IMR-90 (cell line): ENCODE data around the gene FCN1. TPM values are rescaled to one million over a fixed set of nuclear protein-coding genes. Genes with fewer than 3 reads are reported as not detected.

ENCODE experiments used
- ATAC-seq: fragments of 200-7000 bp; cut with Tn5 transposase; 2 replicates; pipeline ENCODE4 v1.9.1; 2020; ENCODE audit warnings: low read depth, mild to moderate bottlenecking, moderate library complexity
- BruUV-seq: library from RNA; stranded (reverse); fragments of 400-500 nt; replicated peaks from 2 replicates; lab custom pipeline; 2021; lab: Mats Ljungman, UMichigan
- CTCF ChIA-PET: fragments of 300-600 bp; formaldehyde crosslinking; extraction: SDS; loops from one replicate; lab custom pipeline; 2021; ENCODE audit warnings: antibody characterized with exemption; lab: Yijun Ruan, JAX
- POLR2A ChIA-PET: fragments of 300-600 bp; sonication (Branson Sonifier 250); formaldehyde crosslinking; loops from one replicate; lab custom pipeline; 2022; ENCODE audit warnings: antibody characterized with exemption; ENCODE audit not compliant: unreplicated experiment; lab: Charles Lee
- DNase-seq: peaks from one replicate; pipeline ENCODE4 v3.0.0; 2013
- H2AFZ ChIP-seq: replicated peaks from 2 replicates; pipeline ENCODE3; 2013; ENCODE audit warnings: low read length, mild to moderate bottlenecking; ENCODE audit not compliant: poor library complexity
- H2AK5ac ChIP-seq: 2 replicates; pipeline ENCODE4 v1.6.1; 2013; ENCODE audit warnings: low read depth, low read length, inconsistent platforms
- H2AK9ac ChIP-seq: replicated peaks from 2 replicates; pipeline ENCODE3; 2013; ENCODE audit warnings: mild to moderate bottlenecking, low read depth, low read length, moderate library complexity; ENCODE audit not compliant: poor library complexity
- H2BK120ac ChIP-seq: 2 replicates; pipeline ENCODE4 v1.6.1; 2013; ENCODE audit warnings: low read depth, low read length, inconsistent platforms
- H2BK15ac ChIP-seq: 3 replicates; pipeline ENCODE4 v1.6.1; 2013; ENCODE audit warnings: low read depth, low read length, inconsistent platforms
- H2BK20ac ChIP-seq: 2 replicates; pipeline ENCODE4 v1.6.1; 2013; ENCODE audit warnings: low read depth, mild to moderate bottlenecking, inconsistent platforms, low read length, moderate library complexity
- H2BK5ac ChIP-seq: 2 replicates; pipeline ENCODE4 v1.6.1; 2013; ENCODE audit warnings: mild to moderate bottlenecking, low read depth, low read length, inconsistent platforms; ENCODE audit not compliant: poor library complexity, severe bottlenecking
- H3K14ac ChIP-seq: replicated peaks from 2 replicates; pipeline ENCODE4 v1.6.1; 2013; ENCODE audit warnings: low read depth, low read length, inconsistent platforms
- H3K18ac ChIP-seq: 2 replicates; pipeline ENCODE4 v1.6.1; 2013; ENCODE audit warnings: low read depth, low read length, control low read depth
- H3K23ac ChIP-seq: 2 replicates; pipeline ENCODE4 v1.6.1; 2013; ENCODE audit warnings: low read depth, low read length, inconsistent platforms
- H3K27ac ChIP-seq: 2 replicates; pipeline ENCODE4 v1.5.1; 2013; ENCODE audit warnings: mild to moderate bottlenecking, control low read depth, low read length; ENCODE audit not compliant: insufficient read depth
- H3K27me3 ChIP-seq: 2 replicates; pipeline ENCODE4 v1.6.1; 2013; ENCODE audit warnings: low read length; ENCODE audit not compliant: control insufficient read depth, insufficient read depth
- H3K36me3 ChIP-seq: 2 replicates; pipeline ENCODE4 v1.6.1; 2013; ENCODE audit warnings: low read length, mixed read lengths; ENCODE audit not compliant: control insufficient read depth, insufficient read depth
- H3K4ac ChIP-seq: 2 replicates; pipeline ENCODE4 v1.6.1; 2013; ENCODE audit warnings: low read depth, low read length, inconsistent platforms
- H3K4me1 ChIP-seq: 2 replicates; pipeline ENCODE4 v1.6.1; 2013; ENCODE audit warnings: low read length, mixed read lengths; ENCODE audit not compliant: control insufficient read depth, insufficient read depth
- H3K4me2 ChIP-seq: 2 replicates; pipeline ENCODE4 v1.6.1; 2013; ENCODE audit warnings: low read depth, mild to moderate bottlenecking, control low read depth, low read length, moderate library complexity
- H3K4me3 ChIP-seq: 2 replicates; pipeline ENCODE4 v1.5.1; 2013; ENCODE audit warnings: low read depth, mild to moderate bottlenecking, control low read depth, low read length, moderate library complexity; ENCODE audit not compliant: insufficient read depth
- H3K56ac ChIP-seq: 2 replicates; pipeline ENCODE4 v1.6.1; 2013; ENCODE audit warnings: low read length, inconsistent platforms; ENCODE audit not compliant: insufficient read depth; ENCODE audit errors: extremely low read depth
- H3K79me1 ChIP-seq, 2 experiments: 2 replicates each; pipeline ENCODE4 v1.6.1; 2013; ENCODE audit warnings: low read length in 2 of 2, inconsistent platforms in 1 of 2, low read depth in 1 of 2
- H3K9ac ChIP-seq: 2 replicates; pipeline ENCODE4 v1.6.1; 2013; ENCODE audit warnings: low read depth, low read length, control low read depth
- H3K9me1 ChIP-seq: 2 replicates; pipeline ENCODE4 v1.6.1; 2013; ENCODE audit warnings: low read length, inconsistent platforms; ENCODE audit not compliant: insufficient read depth
- H3K9me3 ChIP-seq: 2 replicates; pipeline ENCODE4 v1.6.1; 2013; ENCODE audit warnings: low read length; ENCODE audit not compliant: control insufficient read depth, insufficient read depth
- H4K20me1 ChIP-seq: 2 replicates; pipeline ENCODE4 v1.6.1; 2013; ENCODE audit warnings: low read length, inconsistent platforms; ENCODE audit not compliant: insufficient read depth
- H4K5ac ChIP-seq: 2 replicates; pipeline ENCODE4 v1.6.1; 2013; ENCODE audit warnings: mild to moderate bottlenecking, low read depth, low read length, control low read depth
- H4K8ac ChIP-seq, 2 experiments: 2 replicates each; pipeline ENCODE4 v1.6.1; 2013; ENCODE audit warnings: low read depth in 2 of 2, low read length in 2 of 2, control low read depth in 1 of 2, inconsistent platforms in 1 of 2
- H4K91ac ChIP-seq: 2 replicates; pipeline ENCODE4 v1.6.1; 2013; ENCODE audit warnings: low read depth, low read length, inconsistent platforms; ENCODE audit not compliant: insufficient read depth
- BHLHE40 ChIP-seq: fragments of 150-350 bp; IDR thresholded peaks from 2 replicates; pipeline ENCODE4 v1.6.1; 2016; ENCODE audit warnings: mild to moderate bottlenecking, low read depth, low read length
- CEBPB ChIP-seq: IDR thresholded peaks from 2 replicates; pipeline ENCODE4 v1.6.1; 2012; ENCODE audit warnings: low read depth, low read length, improper control_type of control experiment
- CHD1 ChIP-seq: IDR thresholded peaks from 2 replicates; pipeline ENCODE4 v1.6.1; 2012; ENCODE audit warnings: low read depth, low read length, improper control_type of control experiment
- FOS ChIP-seq: fragments of 150-350 bp; IDR thresholded peaks from 2 replicates; pipeline ENCODE4 v1.6.1; 2016; ENCODE audit warnings: low read depth, low read length
- MXI1 ChIP-seq: IDR thresholded peaks from 2 replicates; pipeline ENCODE4 v1.6.1; 2012; ENCODE audit warnings: low read depth, mild to moderate bottlenecking, low read length, moderate library complexity, borderline replicate concordance
- POLR2A ChIP-seq: IDR thresholded peaks from 2 replicates; pipeline ENCODE4 v1.6.1; 2012; ENCODE audit warnings: mild to moderate bottlenecking, low read depth, low read length
- RAD21 ChIP-seq: IDR thresholded peaks from 2 replicates; pipeline ENCODE4 v1.6.1; 2012; ENCODE audit warnings: low read length, improper control_type of control experiment
- WGBS, 2 experiments: methylation state at CpG; one replicate each; pipeline versions ENCODE4 v1.1.5 to v1.1.7; 2013; ENCODE audit warnings: missing lambda C conversion rate in 2 of 2; ENCODE audit not compliant: insufficient read length in 1 of 2; ENCODE audit errors: extremely low coverage in 2 of 2; 5-methylcytosine and 5-hydroxymethylcytosine counted together
- dilution Hi-C: fragments of 300-500 bp; cut with HindIII; formaldehyde crosslinking; loops from one replicate; pipeline ENCODE4 v1.14.3; 2018; ENCODE audit warnings: low sequenced_read_pairs; ENCODE audit not compliant: unreplicated experiment
- in situ Hi-C: fragments of 300-500 bp; cut with MboI; formaldehyde crosslinking; loops from 3 replicates; pipeline ENCODE4 v1.14.3; 2019; ENCODE audit warnings: low sequenced_read_pairs, inconsistent platforms, mixed read lengths
- intact Hi-C: fragments of 100-400 bp; cut with micrococcal nuclease; formaldehyde crosslinking; loops from 2 replicates; pipeline ENCODE4 v1.10.0; 2022
- polyA plus RNA-seq, 3 experiments: library from polyadenylated mRNA; depleted of rRNA; stranded (reverse); fragments of >200 nt; gene quantifications; 2 replicates each; pipeline ENCODE4 v1.2.3, GENCODE V29; 2012; ENCODE audit warnings: low replicate concordance in 1 of 3
- total RNA-seq: library from RNA; depleted of rRNA; stranded (reverse); fragments of >200 nt; gene quantifications from 2 replicates; pipeline ENCODE4 v1.2.3, GENCODE V29; 2012
- TF ChIP-seq, protein P1 (sequence below): fragments of 150-350 bp; IDR thresholded peaks from 2 replicates; pipeline ENCODE4 v1.6.1; 2017; ENCODE audit warnings: mild to moderate bottlenecking, antibody characterized with exemption, low read length, low read depth

The FCN1 gene
- total and polyA plus RNA-seq, 2 of the 4 experiments (the other 2 are of a cell fraction): not detected

GRCh38 chr9:134923466-134923865 lies 5.8 kb upstream of the FCN1 start:
- no peak overlapping the region for H3K18ac ChIP-seq
- DNase-seq: no peak
- no peak overlapping the region for H4K8ac ChIP-seq
- dilution Hi-C loops: no loop called here
- H2AK9ac ChIP-seq: no peak overlapping the region
- no peak overlapping the region for H4K5ac ChIP-seq
- no peak overlapping the region for H3K23ac ChIP-seq
- H3K56ac ChIP-seq: no peak overlapping the region
- H3K79me1 ChIP-seq: no peaks in the 10 kb centered on the region
- H3K9me3 ChIP-seq: peaks cover 3% of the 10 kb centered on the region; the same call in 1 of the 2 replicates
- ChIA-PET CTCF (no interaction called here), POLR2A (no interaction called here)
- 55% methylated on average over 3 of the region's 7 CpGs; no CpG with 5 or more reads in 1 of the 2 experiments for WGBS, 2 experiments
- no peak for ATAC-seq
- H3K9me1 ChIP-seq: no peaks in the 10 kb centered on the region
- intact Hi-C loops: no loop called here
- H2BK15ac ChIP-seq: no peak overlapping the region
- no peak overlapping the region for H3K4me3 ChIP-seq
- no peak overlapping the region for H2AK5ac ChIP-seq
- TF ChIP-seq POLR2A (no peak), BHLHE40 (no peak), FOS (no peak), RAD21 (no peak), CEBPB (no peak), CHD1 (no peak), MXI1 (no peak)
- TF ChIP-seq, protein P1, sequence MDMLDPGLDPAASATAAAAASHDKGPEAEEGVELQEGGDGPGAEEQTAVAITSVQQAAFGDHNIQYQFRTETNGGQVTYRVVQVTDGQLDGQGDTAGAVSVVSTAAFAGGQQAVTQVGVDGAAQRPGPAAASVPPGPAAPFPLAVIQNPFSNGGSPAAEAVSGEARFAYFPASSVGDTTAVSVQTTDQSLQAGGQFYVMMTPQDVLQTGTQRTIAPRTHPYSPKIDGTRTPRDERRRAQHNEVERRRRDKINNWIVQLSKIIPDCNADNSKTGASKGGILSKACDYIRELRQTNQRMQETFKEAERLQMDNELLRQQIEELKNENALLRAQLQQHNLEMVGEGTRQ: no peak
- no peaks in the 10 kb centered on the region for H3K36me3 ChIP-seq
- peaks cover 2% of the 10 kb centered on the region; the same call in 1 of the 2 replicates for H3K4me1 ChIP-seq
- no peak overlapping the region for H3K14ac ChIP-seq
- no peak overlapping the region for H3K4me2 ChIP-seq
- in situ Hi-C loops: no loop called here
- no peak overlapping the region for H3K4ac ChIP-seq
- H4K20me1 ChIP-seq: no peaks in the 10 kb centered on the region
- BruUV-seq: no TSS peak
- H2BK5ac ChIP-seq: no peak overlapping the region
- no peak overlapping the region for H2BK120ac ChIP-seq
- peaks cover 1% of the 10 kb centered on the region; the same call in 1 of the 2 replicates for H3K27me3 ChIP-seq
- no peak overlapping the region for H3K27ac ChIP-seq
- no peak overlapping the region for H2AFZ ChIP-seq
- no peak overlapping the region for H4K91ac ChIP-seq
- H3K9ac ChIP-seq: no peak overlapping the region
- no peak overlapping the region for H2BK20ac ChIP-seq
